HG02884 (cell line): ENCODE data around the gene C17orf107.

Experiments used
- ATAC-seq: cut with Tn5 transposase; IDR thresholded peaks from one replicate; pipeline ENCODE4 v1.9.1; 2021; ENCODE audit warnings: mild to moderate bottlenecking, moderate library complexity; ENCODE audit not compliant: unreplicated experiment

Gene C17orf107

DNA sequence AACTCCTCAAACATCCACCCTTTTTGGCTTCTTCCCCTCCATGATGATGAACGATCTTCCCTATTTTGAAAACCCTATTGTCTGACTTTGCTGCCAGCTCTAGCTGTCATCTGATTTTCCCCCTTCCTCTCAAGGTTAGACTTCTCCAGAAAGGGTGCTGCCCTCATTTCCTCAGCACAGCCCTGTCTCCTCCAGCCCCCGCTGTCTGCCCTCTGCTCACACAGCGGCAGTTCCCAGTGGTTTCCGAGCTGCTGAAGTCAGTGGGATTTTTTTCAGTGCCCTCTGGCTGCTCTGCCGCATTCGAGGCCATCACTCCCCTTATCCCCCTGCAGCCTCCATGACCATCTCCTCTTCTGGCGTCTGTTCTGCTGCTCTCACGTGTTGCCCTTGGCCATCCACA is 26.6 kb upstream of the C17orf107 start:
- no peak for ATAC-seq

DNA sequence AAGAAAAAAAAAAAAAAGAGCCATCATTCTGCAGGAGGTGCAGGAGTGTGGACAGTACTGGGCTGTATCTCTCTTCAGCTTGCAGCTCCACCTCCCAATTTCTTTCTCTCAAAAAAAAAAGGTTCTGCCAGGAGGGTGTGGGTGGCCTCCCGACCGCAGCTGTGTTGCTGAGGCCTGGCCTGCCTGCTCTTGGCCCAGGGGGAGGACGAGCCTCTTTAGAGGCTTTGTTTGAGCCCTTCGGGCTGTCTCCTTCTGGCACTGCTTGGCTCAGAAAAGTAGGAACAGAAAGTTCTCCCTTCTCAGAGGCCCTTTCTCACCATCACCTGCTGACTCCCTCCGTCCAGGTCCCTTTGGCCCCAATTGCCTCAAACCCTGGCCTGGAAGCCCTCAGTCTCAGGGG is 22.2 kb upstream of the C17orf107 start:
- ATAC-seq = no peak

GRCh38 chr17:4879601-4880000 is 19.7 kb upstream of the C17orf107 start:
- no peak for ATAC-seq

GRCh38 chr17:4880857-4881256 is 18.5 kb upstream of the C17orf107 start:
- no peak for ATAC-seq

GRCh38 chr17:4881761-4882555 is 17.4 kb upstream of the C17orf107 start:
- ATAC-seq = no peak

GRCh38 chr17:4884489-4884888 is 14.8 kb upstream of the C17orf107 start:
- no peak for ATAC-seq

DNA sequence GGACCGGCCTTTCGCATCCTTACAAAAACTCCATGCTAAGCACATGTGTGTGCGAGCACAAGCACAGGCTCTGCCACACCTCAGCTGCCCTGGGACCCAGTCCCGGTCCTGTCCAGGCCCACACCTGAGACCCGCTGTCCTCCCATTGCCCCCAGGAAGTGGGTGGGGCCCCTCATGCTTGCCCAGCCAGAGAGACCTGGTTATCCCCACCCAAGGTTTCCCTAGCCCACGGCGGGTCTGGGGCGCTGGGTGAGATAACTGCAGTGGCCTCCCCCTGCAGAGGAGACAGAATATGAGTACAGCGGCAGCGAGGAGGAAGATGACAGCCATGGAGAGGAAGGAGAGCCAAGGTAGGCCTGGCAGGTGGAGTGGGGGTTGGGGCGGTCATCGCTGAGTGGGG is 12.5 kb upstream of the C17orf107 start:
- no peak for ATAC-seq

- ATAC-seq = no peak
These were observed 11.8 kb upstream of the C17orf107 start for GRCh38 chr17:4887581-4887980.

GRCh38 chr17:4891411-4892410 is 7.6 kb upstream of the C17orf107 start:
- ATAC-seq = no peak

DNA sequence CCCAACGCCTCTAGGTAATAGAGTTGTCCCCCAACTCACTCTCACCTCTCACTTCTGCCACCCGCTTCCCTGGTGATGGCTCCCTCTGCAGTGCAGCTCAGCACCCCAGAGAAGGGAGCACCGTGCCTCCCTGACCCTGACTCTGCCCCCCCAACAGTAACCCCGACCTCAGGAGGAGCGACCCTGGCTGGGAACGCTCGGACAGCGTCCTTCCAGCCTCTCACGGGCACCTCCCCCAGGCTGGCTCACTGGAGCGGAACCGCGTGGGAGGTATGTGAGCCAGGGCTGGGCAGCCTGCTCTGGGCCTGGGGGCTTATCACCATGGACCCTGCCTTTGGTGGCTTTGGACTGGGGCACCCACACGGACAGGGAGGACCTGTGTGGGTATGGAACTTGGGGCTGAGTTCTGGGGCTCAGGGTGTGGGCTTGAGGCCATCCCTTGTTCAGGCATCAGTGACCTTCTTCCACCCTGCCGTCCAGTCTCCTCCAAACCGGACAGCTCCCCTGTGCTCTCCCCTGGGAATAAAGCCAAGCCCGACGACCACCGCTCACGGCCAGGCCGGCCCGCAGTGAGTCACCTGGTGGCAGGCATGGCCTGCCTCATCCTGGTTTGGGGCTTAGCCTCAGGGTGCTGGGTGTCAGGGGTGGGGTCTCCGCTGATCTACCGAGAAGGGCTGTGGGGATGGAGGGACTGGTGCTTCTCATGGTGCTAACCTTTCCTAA is 6.7 kb upstream of the C17orf107 start:
- ATAC-seq = no peak

DNA sequence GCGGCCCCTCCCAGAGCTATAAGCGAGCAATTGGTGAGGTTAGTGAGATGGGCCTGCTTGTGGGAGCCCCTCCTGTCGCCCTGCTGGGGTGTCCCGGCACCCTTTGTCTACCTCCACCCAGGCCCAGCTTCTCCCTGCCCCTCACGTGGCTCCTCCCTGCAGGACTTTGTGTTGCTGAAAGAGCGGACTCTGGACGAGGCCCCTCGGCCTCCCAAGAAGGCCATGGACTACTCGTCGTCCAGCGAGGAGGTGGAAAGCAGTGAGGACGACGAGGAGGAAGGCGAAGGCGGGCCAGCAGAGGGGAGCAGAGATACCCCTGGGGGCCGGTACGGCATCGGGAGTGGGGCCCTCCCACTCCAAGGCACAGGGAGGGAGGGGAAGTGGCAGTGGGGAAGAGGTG is 6.1 kb upstream of the C17orf107 start:
- ATAC-seq = no peak

DNA sequence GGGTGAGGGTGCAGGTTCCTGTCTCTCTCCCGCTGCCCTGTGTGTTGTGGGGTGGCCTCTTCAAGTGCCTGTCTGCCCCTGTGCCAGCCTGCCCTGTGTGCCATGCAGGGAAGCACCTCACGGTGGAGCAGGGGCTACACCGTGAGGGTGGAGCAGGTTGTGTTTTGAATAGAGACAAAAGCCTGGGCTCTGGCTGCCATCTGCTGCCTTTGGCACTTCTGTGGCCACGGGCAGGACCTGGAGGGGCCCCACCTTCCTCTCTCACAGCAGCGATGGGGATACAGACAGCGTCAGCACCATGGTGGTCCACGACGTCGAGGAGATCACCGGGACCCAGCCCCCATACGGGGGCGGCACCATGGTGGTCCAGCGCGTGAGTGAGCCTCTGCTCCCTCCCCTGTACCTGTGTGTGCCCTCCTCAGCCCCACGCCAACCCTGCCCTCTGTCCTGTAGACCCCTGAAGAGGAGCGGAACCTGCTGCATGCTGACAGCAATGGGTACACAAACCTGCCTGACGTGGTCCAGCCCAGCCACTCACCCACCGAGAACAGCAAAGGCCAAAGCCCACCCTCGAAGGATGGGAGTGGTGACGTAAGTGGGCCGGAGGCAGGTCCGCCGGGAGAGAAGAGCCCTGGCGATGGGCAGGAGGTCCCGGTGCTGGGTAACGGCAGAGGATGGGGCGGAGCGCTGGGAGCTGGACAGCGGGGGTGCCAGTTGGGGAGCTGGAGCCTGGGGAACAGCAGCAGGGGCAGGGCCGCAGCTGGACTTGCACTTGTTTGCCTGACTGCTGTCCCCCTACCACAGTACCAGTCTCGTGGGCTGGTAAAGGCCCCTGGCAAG is 5.4 kb upstream of the C17orf107 start:
- ATAC-seq = no peak

- no peak for ATAC-seq
These were observed 4.2 kb upstream of the C17orf107 start for GRCh38 chr17:4895121-4895520.

DNA sequence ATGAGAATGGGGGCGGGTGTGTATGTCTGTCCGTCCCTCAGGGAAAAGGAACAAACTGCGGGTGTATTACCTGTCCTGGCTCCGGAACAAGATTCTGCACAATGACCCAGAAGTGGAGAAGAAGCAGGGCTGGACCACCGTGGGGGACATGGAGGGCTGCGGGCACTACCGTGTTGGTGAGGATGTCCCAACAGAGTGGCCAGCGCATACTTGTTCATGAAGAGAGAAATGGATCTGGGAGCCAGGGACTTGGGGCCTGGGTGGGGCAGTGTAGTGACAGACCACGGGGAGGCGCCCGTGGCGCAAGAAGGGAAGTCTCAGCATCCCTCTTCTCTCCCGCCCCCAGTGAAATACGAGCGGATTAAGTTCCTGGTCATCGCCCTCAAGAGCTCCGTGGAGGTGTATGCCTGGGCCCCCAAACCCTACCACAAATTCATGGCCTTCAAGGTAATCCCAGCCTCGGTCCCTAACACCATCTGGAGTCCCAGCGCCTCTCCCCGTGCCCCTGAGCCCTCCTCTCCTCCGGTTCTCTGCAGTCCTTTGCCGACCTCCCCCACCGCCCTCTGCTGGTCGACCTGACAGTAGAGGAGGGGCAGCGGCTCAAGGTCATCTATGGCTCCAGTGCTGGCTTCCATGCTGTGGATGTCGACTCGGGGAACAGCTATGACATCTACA is 3.5 kb upstream of the C17orf107 start:
- ATAC-seq = no peak

- no peak for ATAC-seq
These were observed 2.8 kb upstream of the C17orf107 start for GRCh38 chr17:4896332-4897197.

GRCh38 chr17:4897198-4897687 is 2.1 kb upstream of the C17orf107 start:
- ATAC-seq = no peak

- no peak for ATAC-seq
These were observed 1.6 kb upstream of the C17orf107 start for GRCh38 chr17:4897785-4898184.

GRCh38 chr17:4898351-4898750 is 985 bp upstream of the C17orf107 start:
- no peak for ATAC-seq

DNA sequence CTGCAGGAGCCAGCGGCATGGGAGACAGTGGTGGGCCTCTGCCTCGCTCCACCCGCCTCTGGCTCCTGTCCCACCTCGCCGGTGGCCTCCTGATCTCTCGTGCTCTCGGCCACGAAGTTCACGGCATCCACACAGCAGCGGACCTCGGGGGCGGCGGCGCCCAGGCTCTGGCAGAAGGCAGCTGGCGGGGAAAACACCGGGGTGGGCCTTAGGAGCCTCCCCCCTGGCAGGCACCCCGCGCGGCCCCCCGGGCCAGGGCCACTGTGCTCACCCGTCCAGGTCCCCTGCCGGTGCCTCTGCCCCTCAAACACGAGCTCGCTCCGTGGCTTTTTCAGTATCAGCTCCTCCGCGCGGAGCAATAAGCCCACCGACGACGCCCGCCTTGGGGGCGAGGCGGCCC is 409 bp upstream of the C17orf107 start:
- no peak for ATAC-seq
